Measurements from ENCODE around the gene ZNF100. TPM values are rescaled to one million over a fixed set of nuclear protein-coding genes. Genes with fewer than 3 reads are reported as not detected.
"Not testable (repeated sequence)": the region's sequence is repeated elsewhere in the genome, so short reads cannot be mapped to it uniquely, and the experiment has no call there.

The ZNF100 gene
- total RNA-seq, 1 experiment from 2014 or later: 30.7 TPM

DNA sequence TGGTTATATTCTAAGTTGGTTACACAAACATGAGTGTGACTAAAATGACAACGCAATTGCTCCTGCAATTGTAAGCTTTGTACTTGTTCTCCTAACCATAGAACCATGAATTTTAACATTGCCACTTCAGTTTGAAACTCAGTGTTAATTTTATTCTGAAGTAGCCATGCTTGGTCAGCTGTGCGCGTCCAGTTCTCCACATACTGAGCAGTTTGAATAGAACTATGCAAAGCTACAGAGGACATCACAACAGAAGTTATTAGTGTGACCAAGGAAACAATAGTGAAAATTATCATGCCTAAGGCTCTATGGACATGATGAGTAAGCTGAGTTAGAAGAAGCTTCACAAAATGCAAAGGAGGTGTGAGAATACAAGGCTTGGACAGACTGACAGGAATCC, 19.6 kb upstream of the ZNF100 start:
- no peak overlapping the region for H3K27ac ChIP-seq (ENCODE audit: insufficient read length, low read depth, low read length)
- no peaks in the 10 kb centered on the region for H3K23me2 ChIP-seq (ENCODE audit: insufficient read length, low read depth, low read length, poor library complexity, severe bottlenecking)
- no peak overlapping the region for H3K18ac ChIP-seq (ENCODE audit: insufficient read length, low read depth, low read length)
- TF ChIP-seq, protein P1, sequence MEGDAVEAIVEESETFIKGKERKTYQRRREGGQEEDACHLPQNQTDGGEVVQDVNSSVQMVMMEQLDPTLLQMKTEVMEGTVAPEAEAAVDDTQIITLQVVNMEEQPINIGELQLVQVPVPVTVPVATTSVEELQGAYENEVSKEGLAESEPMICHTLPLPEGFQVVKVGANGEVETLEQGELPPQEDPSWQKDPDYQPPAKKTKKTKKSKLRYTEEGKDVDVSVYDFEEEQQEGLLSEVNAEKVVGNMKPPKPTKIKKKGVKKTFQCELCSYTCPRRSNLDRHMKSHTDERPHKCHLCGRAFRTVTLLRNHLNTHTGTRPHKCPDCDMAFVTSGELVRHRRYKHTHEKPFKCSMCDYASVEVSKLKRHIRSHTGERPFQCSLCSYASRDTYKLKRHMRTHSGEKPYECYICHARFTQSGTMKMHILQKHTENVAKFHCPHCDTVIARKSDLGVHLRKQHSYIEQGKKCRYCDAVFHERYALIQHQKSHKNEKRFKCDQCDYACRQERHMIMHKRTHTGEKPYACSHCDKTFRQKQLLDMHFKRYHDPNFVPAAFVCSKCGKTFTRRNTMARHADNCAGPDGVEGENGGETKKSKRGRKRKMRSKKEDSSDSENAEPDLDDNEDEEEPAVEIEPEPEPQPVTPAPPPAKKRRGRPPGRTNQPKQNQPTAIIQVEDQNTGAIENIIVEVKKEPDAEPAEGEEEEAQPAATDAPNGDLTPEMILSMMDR (conservative IDR thresholded peaks at IDR 0.05): no peak
- Mint-ChIP-seq H3K36me3 (ENCODE audit: insufficient read depth in 1 of 3, low read depth in 3 of 3) (peaks cover 7 to 15% (median 8%) of the 10 kb centered on the region in 3 experiments), H3K4me1 (no peaks in the 10 kb centered on the region), H3K27me3 (ENCODE audit: low read depth) (no peaks in the 10 kb centered on the region), H3K27ac (no peak overlapping the region), H3K4me3 (no peak overlapping the region), H3K9me3 (peaks cover 63 to 72% of the 10 kb centered on the region in 2 experiments)
- no peak overlapping the region for H3K4ac ChIP-seq (ENCODE audit: low read depth, low read length)
- no peak overlapping the region for H3K4me2 ChIP-seq (ENCODE audit: insufficient read depth, insufficient read length, low read length)
- H2BK12ac ChIP-seq (ENCODE audit: insufficient read length, low read depth, low read length): no peak overlapping the region
- no peak overlapping the region for H2BK15ac ChIP-seq (ENCODE audit: low read depth, low read length)
- no peak overlapping the region for H2BK20ac ChIP-seq (ENCODE audit: low read depth, low read length, poor library complexity, severe bottlenecking)
- DNase-seq: no peak
- no peak overlapping the region for H3K14ac ChIP-seq (ENCODE audit: insufficient read depth, low read length)
- no CpG with 5 or more reads among the region's 3 CpGs for WGBS (ENCODE audit: extremely low coverage, insufficient read length, low lambda C conversion rate)
- no peak overlapping the region for H2BK5ac ChIP-seq (ENCODE audit: insufficient read length, low read length)
- no peaks in the 10 kb centered on the region; the same call in 1 of the 2 replicates for H3K79me2 ChIP-seq (ENCODE audit: insufficient read depth, low read length)
- no peak overlapping the region for H3K9ac ChIP-seq (ENCODE audit: extremely low read depth, insufficient read length, low read length)
- H4K91ac ChIP-seq (ENCODE audit: insufficient read length, low read depth, low read length): no peak overlapping the region
- H3K27me3 ChIP-seq (ENCODE audit: insufficient read depth, low read length): no peaks in the 10 kb centered on the region
- H2AFZ ChIP-seq (ENCODE audit: low read length): no peak overlapping the region
- no peak overlapping the region for H2BK120ac ChIP-seq (ENCODE audit: low read depth, low read length, poor library complexity, severe bottlenecking)
- no peak overlapping the region for H3T11ph ChIP-seq (ENCODE audit: low read length)
- no peaks in the 10 kb centered on the region for H3K4me1 ChIP-seq (ENCODE audit: insufficient read depth, low read length)
- peaks cover 29% of the 10 kb centered on the region for H3K9me3 ChIP-seq (ENCODE audit: control insufficient read depth, low read depth, low read length)
- no peak overlapping the region for H2AK5ac ChIP-seq (ENCODE audit: insufficient read length, low read length)
- no peak overlapping the region for H3K23ac ChIP-seq (ENCODE audit: insufficient read length, low read depth, low read length)
- no peaks in the 10 kb centered on the region for H4K20me1 ChIP-seq (ENCODE audit: control insufficient read depth, insufficient read depth, insufficient read length)
- H3K79me1 ChIP-seq (ENCODE audit: insufficient read depth, low read depth, low read length, poor library complexity, severe bottlenecking): no peaks in the 10 kb centered on the region
- H3K56ac ChIP-seq (ENCODE audit: insufficient read length, low read depth, low read length): no peak overlapping the region
- H4K5ac ChIP-seq (ENCODE audit: insufficient read length, low read depth, low read length): no peak overlapping the region
- no peak overlapping the region for H4K8ac ChIP-seq (replicated peaks; ENCODE audit: insufficient read length, low read depth, low read length)

DNA sequence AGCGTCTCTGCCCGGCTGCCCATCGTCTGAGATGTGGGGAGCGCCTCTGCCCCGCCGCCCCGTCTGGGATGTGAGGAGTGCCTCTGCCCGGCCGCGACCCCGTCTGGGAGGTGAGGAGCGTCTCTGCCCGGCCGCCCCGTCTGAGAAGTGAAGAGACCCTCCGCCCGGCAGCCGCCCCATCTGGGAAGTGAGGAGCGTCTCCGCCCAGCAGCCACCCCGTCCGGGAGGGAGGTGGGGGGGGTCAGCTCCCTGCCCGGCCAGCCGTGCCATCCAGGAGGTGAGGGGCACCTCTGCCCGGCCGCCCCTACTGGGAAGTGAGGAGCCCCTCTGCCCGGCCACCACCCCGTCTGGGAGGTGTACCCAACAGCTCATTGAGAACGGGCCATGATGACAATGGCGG, 8.4 kb upstream of the ZNF100 start:
- H3K14ac ChIP-seq (ENCODE audit: insufficient read depth, low read length); H3K23me2 ChIP-seq (ENCODE audit: insufficient read length, low read depth, low read length, poor library complexity, severe bottlenecking); H3K27ac Mint-ChIP-seq; H3K27ac ChIP-seq (ENCODE audit: insufficient read length, low read depth, low read length); H2BK120ac ChIP-seq (ENCODE audit: low read depth, low read length, poor library complexity, severe bottlenecking); H3K79me2 ChIP-seq (ENCODE audit: insufficient read depth, low read length); H3K27me3 ChIP-seq (ENCODE audit: insufficient read depth, low read length); H3K56ac ChIP-seq (ENCODE audit: insufficient read length, low read depth, low read length); H2AK5ac ChIP-seq (ENCODE audit: insufficient read length, low read length); H2BK5ac ChIP-seq (ENCODE audit: insufficient read length, low read length); DNase-seq; H3K4me2 ChIP-seq (ENCODE audit: insufficient read depth, insufficient read length, low read length); H4K91ac ChIP-seq (ENCODE audit: insufficient read length, low read depth, low read length); H3K4me1 ChIP-seq (ENCODE audit: insufficient read depth, low read length); H3K36me3 Mint-ChIP-seq (ENCODE audit: insufficient read depth in 1 of 3, low read depth in 3 of 3); H2BK12ac ChIP-seq (ENCODE audit: insufficient read length, low read depth, low read length); H3K4me1 Mint-ChIP-seq; H4K20me1 ChIP-seq (ENCODE audit: control insufficient read depth, insufficient read depth, insufficient read length); H4K8ac ChIP-seq (replicated peaks; ENCODE audit: insufficient read length, low read depth, low read length); H2BK20ac ChIP-seq (ENCODE audit: low read depth, low read length, poor library complexity, severe bottlenecking); H3K4me3 Mint-ChIP-seq; H2AFZ ChIP-seq (ENCODE audit: low read length); H2BK15ac ChIP-seq (ENCODE audit: low read depth, low read length); H3T11ph ChIP-seq (ENCODE audit: low read length); H3K27me3 Mint-ChIP-seq (ENCODE audit: low read depth); H3K9ac ChIP-seq (ENCODE audit: extremely low read depth, insufficient read length, low read length); H3K79me1 ChIP-seq (ENCODE audit: insufficient read depth, low read depth, low read length, poor library complexity, severe bottlenecking); H4K5ac ChIP-seq (ENCODE audit: insufficient read length, low read depth, low read length); H3K18ac ChIP-seq (ENCODE audit: insufficient read length, low read depth, low read length); H3K23ac ChIP-seq (ENCODE audit: insufficient read length, low read depth, low read length); H3K9me3 ChIP-seq (ENCODE audit: control insufficient read depth, low read depth, low read length); H3K4ac ChIP-seq (ENCODE audit: low read depth, low read length): not testable (repeated sequence)
- no CpG with 5 or more reads among the region's 30 CpGs for WGBS (ENCODE audit: extremely low coverage, insufficient read length, low lambda C conversion rate)
- peaks cover 39 to 55% of the 10 kb centered on the region in 2 experiments; a peak in 4 of 5 replicates for H3K9me3 Mint-ChIP-seq

All from H9 (cell line).